B cell (primary cell): ENCODE results near the gene CRAT.

Experiments used
- EZH2 ChIP-seq: IDR thresholded peaks from 2 replicates; pipeline ENCODE4 v1.6.1; 2012; ENCODE audit warnings: borderline replicate concordance, low read depth, mild to moderate bottlenecking, moderate library complexity, low read length; ENCODE audit not compliant: insufficient read depth, poor library complexity, severe bottlenecking
- TF ChIP-seq, protein P1 (sequence below): fragments of 200-600 bp; IDR thresholded peaks from one replicate; pipeline ENCODE4 v1.8.0; 2022; ENCODE audit warnings: antibody characterized with exemption, mild to moderate bottlenecking

DNA sequence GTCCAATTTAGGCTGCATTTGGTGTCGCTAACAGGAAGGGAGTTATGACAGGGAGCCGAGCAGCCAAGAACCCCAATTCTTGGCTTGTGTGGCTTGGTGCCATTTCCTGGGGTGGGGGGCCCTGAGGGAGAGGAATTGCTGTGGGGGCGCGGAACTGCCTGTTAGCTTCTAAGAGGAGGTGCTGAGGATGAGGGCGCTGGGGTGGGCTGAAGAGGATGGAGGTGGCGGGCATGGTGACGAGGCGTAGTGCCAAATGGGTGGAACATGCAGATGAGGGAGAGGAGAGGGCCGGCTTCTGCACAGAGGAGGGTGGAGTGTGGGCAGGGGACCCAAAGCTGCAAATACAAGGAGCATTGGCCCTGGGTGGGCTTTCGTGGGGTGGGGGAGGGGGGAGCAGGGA lies 39.5 kb upstream of the CRAT start:
- TF ChIP-seq, protein P1, sequence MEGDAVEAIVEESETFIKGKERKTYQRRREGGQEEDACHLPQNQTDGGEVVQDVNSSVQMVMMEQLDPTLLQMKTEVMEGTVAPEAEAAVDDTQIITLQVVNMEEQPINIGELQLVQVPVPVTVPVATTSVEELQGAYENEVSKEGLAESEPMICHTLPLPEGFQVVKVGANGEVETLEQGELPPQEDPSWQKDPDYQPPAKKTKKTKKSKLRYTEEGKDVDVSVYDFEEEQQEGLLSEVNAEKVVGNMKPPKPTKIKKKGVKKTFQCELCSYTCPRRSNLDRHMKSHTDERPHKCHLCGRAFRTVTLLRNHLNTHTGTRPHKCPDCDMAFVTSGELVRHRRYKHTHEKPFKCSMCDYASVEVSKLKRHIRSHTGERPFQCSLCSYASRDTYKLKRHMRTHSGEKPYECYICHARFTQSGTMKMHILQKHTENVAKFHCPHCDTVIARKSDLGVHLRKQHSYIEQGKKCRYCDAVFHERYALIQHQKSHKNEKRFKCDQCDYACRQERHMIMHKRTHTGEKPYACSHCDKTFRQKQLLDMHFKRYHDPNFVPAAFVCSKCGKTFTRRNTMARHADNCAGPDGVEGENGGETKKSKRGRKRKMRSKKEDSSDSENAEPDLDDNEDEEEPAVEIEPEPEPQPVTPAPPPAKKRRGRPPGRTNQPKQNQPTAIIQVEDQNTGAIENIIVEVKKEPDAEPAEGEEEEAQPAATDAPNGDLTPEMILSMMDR = no peak
- no peak for TF ChIP-seq EZH2
